ENCODE measurements around the gene AKR7A3. TPM values are rescaled to one million over a fixed set of nuclear protein-coding genes. Genes with fewer than 3 reads are reported as not detected.

AKR7A3 gene
- total RNA-seq, 1 experiment from 2014 or later, result 1.4 TPM

DNA sequence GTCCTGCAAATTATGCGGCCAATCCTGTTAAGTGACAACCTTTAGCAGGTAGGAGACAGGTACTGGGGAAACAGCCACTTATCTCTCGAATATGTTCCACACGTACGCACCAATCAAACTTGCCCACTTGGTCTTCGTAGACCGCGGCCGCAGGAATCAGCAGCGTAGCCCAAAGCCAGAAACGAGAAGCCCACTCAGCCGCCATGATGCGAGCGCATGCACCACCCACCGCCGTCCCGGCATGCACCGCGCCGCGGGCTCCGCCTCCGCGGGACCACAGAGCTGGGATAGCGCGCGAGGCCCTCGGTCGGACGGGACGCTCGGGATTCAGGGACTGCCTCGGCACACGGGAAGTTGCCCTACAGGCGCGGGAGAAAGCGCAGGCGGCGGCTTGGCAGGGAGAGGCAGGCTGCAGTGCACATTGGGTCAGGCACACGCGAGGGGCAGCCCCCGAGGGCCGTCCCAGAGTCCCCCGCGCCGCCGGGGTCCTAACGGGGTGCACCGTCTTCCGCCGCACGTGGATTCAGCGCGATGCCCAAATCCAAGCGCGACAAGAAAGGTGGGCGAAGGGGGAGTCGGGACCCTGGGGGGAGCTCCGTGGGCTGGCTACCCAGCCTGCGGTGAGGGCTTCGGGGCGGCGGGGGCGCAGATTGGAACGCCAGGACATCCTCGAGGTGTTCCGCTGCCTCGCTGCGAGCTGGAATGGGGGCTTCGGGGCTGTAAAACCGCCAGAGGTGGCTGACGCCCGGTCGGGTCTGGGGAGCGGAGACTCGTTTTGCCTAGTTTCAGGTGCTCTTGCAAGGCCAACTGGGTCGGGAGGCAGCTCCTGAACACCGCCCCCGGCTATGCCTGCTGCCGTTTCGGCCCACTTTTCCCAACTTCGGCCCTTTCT is 37.0 kb downstream of the AKR7A3 start, which contains the start of the genes EMC1 and MRTO4:
EMC1 (minus strand) TSS at position 220 of the 892 bp plus-strand sequence; CDS start at position 205, 15 bp downstream.
MRTO4 (plus strand) TSS at position 501 of the 892 bp plus-strand sequence; CDS start at position 532, 31 bp downstream.
- ChIA-PET POLR2A (no interaction called here), CTCF (no interaction called here)
- peak; percentile 47 for DNase-seq (ENCODE audit: low read depth, low spot score)
- Histone ChIP-seq H3K36me3 (ENCODE audit: control insufficient read depth, insufficient read depth, low read length) (peaks cover 5% of the 10 kb centered on the region; the same call in 1 of the 2 replicates), H3K27ac (ENCODE audit: low read length) (peak within 1 kb of the TSS; percentile 96), H3K4me1 (ENCODE audit: control insufficient read depth, insufficient read depth, low read length) (peaks cover 26% of the 10 kb centered on the region), H3K27me3 (ENCODE audit: control insufficient read depth, insufficient read depth, low read length) (no peaks in the 10 kb centered on the region), H3K9me3 (ENCODE audit: control insufficient read depth, insufficient read depth, low read depth, low read length) (no peaks in the 10 kb centered on the region), H3K4me3 (ENCODE audit: low read depth in 2 of 2, low read length in 2 of 2) (peak within 1 kb of the TSS; percentile 58 to 92)
- TF ChIP-seq SIN3A (IDR thresholded peaks at IDR 0.05; ENCODE audit: borderline replicate concordance, insufficient read depth, low read depth, low read length) (peak; percentile 72; the same call in 1 of the 2 replicates), POLR2AphosphoS5 (IDR thresholded peaks at IDR 0.05; ENCODE audit: low read depth, low read length) (peak; percentile 89), TCF7L2 (IDR thresholded peaks at IDR 0.05; ENCODE audit: low read depth, low read length) (0 out of 2 replicates have a peak, but pooled peaks have one; percentile 28)
- TF ChIP-seq, protein P1, sequence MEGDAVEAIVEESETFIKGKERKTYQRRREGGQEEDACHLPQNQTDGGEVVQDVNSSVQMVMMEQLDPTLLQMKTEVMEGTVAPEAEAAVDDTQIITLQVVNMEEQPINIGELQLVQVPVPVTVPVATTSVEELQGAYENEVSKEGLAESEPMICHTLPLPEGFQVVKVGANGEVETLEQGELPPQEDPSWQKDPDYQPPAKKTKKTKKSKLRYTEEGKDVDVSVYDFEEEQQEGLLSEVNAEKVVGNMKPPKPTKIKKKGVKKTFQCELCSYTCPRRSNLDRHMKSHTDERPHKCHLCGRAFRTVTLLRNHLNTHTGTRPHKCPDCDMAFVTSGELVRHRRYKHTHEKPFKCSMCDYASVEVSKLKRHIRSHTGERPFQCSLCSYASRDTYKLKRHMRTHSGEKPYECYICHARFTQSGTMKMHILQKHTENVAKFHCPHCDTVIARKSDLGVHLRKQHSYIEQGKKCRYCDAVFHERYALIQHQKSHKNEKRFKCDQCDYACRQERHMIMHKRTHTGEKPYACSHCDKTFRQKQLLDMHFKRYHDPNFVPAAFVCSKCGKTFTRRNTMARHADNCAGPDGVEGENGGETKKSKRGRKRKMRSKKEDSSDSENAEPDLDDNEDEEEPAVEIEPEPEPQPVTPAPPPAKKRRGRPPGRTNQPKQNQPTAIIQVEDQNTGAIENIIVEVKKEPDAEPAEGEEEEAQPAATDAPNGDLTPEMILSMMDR (IDR thresholded peaks at IDR 0.05), result no peak
- TF ChIP-seq, protein P2, sequence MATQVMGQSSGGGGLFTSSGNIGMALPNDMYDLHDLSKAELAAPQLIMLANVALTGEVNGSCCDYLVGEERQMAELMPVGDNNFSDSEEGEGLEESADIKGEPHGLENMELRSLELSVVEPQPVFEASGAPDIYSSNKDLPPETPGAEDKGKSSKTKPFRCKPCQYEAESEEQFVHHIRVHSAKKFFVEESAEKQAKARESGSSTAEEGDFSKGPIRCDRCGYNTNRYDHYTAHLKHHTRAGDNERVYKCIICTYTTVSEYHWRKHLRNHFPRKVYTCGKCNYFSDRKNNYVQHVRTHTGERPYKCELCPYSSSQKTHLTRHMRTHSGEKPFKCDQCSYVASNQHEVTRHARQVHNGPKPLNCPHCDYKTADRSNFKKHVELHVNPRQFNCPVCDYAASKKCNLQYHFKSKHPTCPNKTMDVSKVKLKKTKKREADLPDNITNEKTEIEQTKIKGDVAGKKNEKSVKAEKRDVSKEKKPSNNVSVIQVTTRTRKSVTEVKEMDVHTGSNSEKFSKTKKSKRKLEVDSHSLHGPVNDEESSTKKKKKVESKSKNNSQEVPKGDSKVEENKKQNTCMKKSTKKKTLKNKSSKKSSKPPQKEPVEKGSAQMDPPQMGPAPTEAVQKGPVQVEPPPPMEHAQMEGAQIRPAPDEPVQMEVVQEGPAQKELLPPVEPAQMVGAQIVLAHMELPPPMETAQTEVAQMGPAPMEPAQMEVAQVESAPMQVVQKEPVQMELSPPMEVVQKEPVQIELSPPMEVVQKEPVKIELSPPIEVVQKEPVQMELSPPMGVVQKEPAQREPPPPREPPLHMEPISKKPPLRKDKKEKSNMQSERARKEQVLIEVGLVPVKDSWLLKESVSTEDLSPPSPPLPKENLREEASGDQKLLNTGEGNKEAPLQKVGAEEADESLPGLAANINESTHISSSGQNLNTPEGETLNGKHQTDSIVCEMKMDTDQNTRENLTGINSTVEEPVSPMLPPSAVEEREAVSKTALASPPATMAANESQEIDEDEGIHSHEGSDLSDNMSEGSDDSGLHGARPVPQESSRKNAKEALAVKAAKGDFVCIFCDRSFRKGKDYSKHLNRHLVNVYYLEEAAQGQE (IDR thresholded peaks at IDR 0.05; ENCODE audit: insufficient read depth in 1 of 2, low read depth in 2 of 2, low read length in 1 of 2), result peak in 1 of 2 experiments; percentile 25; a peak in 1 of 4 replicates
- intact Hi-C loops (cut with micrococcal nuclease; ENCODE audit: unreplicated experiment), result no loop called here
- in situ Hi-C loops (cut with HindIII; ENCODE audit: low pct_unique_long_range_greater_than_20kb, low sequenced_read_pairs), result no loop called here
- BruUV-seq (replicated peaks), result no TSS peak
- peak; percentile 95 for ATAC-seq

DNA sequence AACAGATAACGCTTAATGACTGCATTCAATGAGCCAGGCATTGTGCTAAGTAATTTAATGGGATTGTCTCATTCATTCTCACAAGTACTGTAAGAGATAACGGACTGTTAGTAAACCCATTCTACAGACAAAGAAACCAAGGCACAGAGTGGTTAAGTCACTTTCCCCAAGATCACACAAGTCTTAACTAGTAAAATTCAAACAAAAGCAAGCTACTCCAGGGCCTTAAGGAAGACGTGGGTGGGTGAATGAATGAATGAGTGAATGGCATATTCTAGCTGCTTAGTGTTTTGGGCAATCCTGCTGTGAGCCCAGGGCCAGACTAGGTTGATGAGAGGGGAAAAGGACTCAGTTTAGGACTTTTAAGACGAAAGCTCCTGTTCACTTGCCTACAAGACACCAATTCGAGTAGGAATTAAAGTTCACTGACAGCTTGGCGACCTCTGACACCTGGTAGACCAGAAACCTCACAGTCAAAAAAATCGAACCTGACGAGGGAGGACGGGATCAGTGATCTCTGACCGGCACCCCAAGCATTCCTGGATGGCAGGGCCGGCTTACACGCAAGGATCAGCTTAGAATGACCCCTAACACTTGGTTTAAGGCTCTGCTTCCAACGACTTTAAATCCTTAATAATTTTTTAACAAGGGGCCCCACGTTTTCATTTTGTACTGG is 37.8 kb downstream of the AKR7A3 start:
- ATAC-seq, result no peak
- intact Hi-C loops (cut with micrococcal nuclease; ENCODE audit: unreplicated experiment), result no loop called here
- ChIA-PET CTCF (no interaction called here), POLR2A (no interaction called here)
- no peak for DNase-seq (ENCODE audit: low read depth, low spot score)
- Histone ChIP-seq H3K27me3 (ENCODE audit: control insufficient read depth, insufficient read depth, low read length) (no peaks in the 10 kb centered on the region), H3K9me3 (ENCODE audit: control insufficient read depth, insufficient read depth, low read depth, low read length) (no peaks in the 10 kb centered on the region), H3K27ac (ENCODE audit: low read length) (peak overlapping the region; percentile 96), H3K36me3 (ENCODE audit: control insufficient read depth, insufficient read depth, low read length) (peaks cover 3% of the 10 kb centered on the region; the same call in 1 of the 2 replicates), H3K4me1 (ENCODE audit: control insufficient read depth, insufficient read depth, low read length) (peaks cover 26% of the 10 kb centered on the region), H3K4me3 (ENCODE audit: low read depth in 2 of 2, low read length in 2 of 2) (peak overlapping the region; percentile 58 to 92)
- TF ChIP-seq SIN3A (IDR thresholded peaks at IDR 0.05; ENCODE audit: borderline replicate concordance, insufficient read depth, low read depth, low read length) (no peak), POLR2AphosphoS5 (IDR thresholded peaks at IDR 0.05; ENCODE audit: low read depth, low read length) (no peak), TCF7L2 (IDR thresholded peaks at IDR 0.05; ENCODE audit: low read depth, low read length) (no peak)
- TF ChIP-seq, protein P1 (IDR thresholded peaks at IDR 0.05), result no peak
- TF ChIP-seq, protein P2 (IDR thresholded peaks at IDR 0.05; ENCODE audit: insufficient read depth in 1 of 2, low read depth in 2 of 2, low read length in 1 of 2), result no peak
- TSS peak; percentile 95 for BruUV-seq (replicated peaks)
- in situ Hi-C loops (cut with HindIII; ENCODE audit: low pct_unique_long_range_greater_than_20kb, low sequenced_read_pairs), result no loop called here
